ENCODE data around the gene KY. TPM values are rescaled to one million over a fixed set of nuclear protein-coding genes. Genes with fewer than 3 reads are reported as not detected.

The KY gene
- total and polyA plus RNA-seq, 2 of the 8 experiments (the other 6 are each of a cell fraction or from before 2014, with no cell fraction given), result not detected

GRCh38 chr3:134600685-134601463, 49.9 kb downstream of the KY start (continued):
- peak in 2 of 3 experiments; percentile 86 to 93; a peak in 3 of 4 replicates for TF ChIP-seq CTCF (IDR thresholded peaks at IDR 0.05; ENCODE audit: control extremely low read depth in 1 of 3, insufficient read depth in 1 of 3, low read depth in 1 of 3, low read length in 3 of 3)

All from H1 (cell line).